ENCODE measurements around the gene FOXP1. TPM values are rescaled to one million over a fixed set of nuclear protein-coding genes. Genes with fewer than 3 reads are reported as not detected.

FOXP1 gene
- total and polyA plus RNA-seq, 2 of the 8 experiments (the other 6 are each of a cell fraction or from before 2014, with no cell fraction given) = 13.9 to 25.4 TPM

DNA sequence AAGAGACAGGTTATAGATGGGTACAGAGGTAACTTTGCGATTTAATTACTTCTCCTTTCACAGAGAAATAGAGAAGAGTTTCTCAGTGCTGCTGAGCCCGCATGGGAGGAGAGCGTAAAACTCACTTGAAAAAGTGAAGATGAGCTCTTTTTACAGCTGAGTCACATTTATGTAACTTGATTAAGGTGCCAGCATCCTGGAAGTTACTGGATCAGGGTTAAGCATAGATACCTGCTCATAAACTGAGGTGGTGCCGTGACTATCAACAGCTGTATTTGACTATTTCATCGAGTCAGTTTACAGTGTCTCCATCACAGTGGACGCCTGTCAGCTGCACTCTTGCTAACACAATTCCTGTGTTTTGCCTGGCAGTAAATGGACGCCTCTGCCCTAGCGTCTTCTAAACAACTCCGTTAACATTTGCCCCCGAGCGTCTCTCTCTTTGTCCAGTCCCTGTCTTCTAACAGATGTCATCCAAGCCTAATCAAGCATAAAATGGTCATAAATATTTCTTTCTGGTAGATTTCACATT is 414.6 kb downstream of the FOXP1 start:
- no peaks in the 10 kb centered on the region for H3K27me3 ChIP-seq (replicated peaks in 1 of 4; ENCODE audit: control insufficient read depth in 3 of 4, extremely low read depth in 1 of 4, insufficient read depth in 3 of 4, low read length in 3 of 4)
- no peaks in the 10 kb centered on the region for H3K9me3 ChIP-seq (ENCODE audit: insufficient read depth in 2 of 2, low read depth in 1 of 2, low read length in 1 of 2)
- H2BK5ac ChIP-seq (ENCODE audit: low read depth, low read length) = no peak overlapping the region
- H3K4me2 ChIP-seq (ENCODE audit: insufficient read depth in 1 of 2, low read depth in 2 of 2, low read length in 2 of 2) = no peak overlapping the region
- H2BK12ac ChIP-seq (ENCODE audit: low read depth, low read length) = no peak overlapping the region
- H2AK5ac ChIP-seq (ENCODE audit: low read depth, low read length) = no peak overlapping the region; the same call in 1 of the 2 replicates
- no peaks in the 10 kb centered on the region for H3K79me2 ChIP-seq (ENCODE audit: control insufficient read depth in 1 of 2, insufficient read depth in 2 of 2, low read length in 2 of 2)
- H3K36me3 ChIP-seq (ENCODE audit: control insufficient read depth in 2 of 4, insufficient read depth in 4 of 4, low read length in 3 of 4) = no peaks in the 10 kb centered on the region
- H3K18ac ChIP-seq (ENCODE audit: extremely low read depth, low read length) = no peak overlapping the region
- H4K91ac ChIP-seq (replicated peaks; ENCODE audit: insufficient read length, low read length) = no peak overlapping the region
- DNase-seq (ENCODE audit: low read depth in 1 of 2, low spot score in 2 of 2) = no peak
- H3K79me1 ChIP-seq (ENCODE audit: low read depth, low read length) = no peaks in the 10 kb centered on the region
- no peak overlapping the region for H2BK120ac ChIP-seq (replicated peaks; ENCODE audit: low read depth, low read length)
- H3K4me3 ChIP-seq (ENCODE audit: extremely low read depth in 1 of 4, insufficient read depth in 2 of 4, low read depth in 3 of 4, low read length in 4 of 4) = no peak overlapping the region
- CTCF ChIA-PET (ENCODE audit: partially characterized antibody) = interaction anchor here (0.5 kb wide), 1 partner anchor 44 kb away, joined by 3 read pairs; no protein-coding TSS in a partner anchor
- no peak overlapping the region for H3K14ac ChIP-seq (ENCODE audit: insufficient read length)
- no peak overlapping the region; the same call in 1 of the 2 replicates for H2BK20ac ChIP-seq (ENCODE audit: low read length)
- H4K5ac ChIP-seq (ENCODE audit: insufficient read length, low read depth, low read length) = no peak overlapping the region
- H3K23ac ChIP-seq (ENCODE audit: insufficient read length) = no peak overlapping the region
- H4K20me1 ChIP-seq (replicated peaks in 1 of 2; ENCODE audit: control insufficient read depth in 1 of 2, insufficient read depth in 2 of 2, low read length in 2 of 2) = no peaks in the 10 kb centered on the region
- POLR2A ChIA-PET (ENCODE audit: partially characterized antibody) = no interaction called here
- H4K8ac ChIP-seq (ENCODE audit: extremely low read depth, insufficient read depth, low read length) = no peak overlapping the region
- H3K9ac ChIP-seq (replicated peaks in 1 of 4; ENCODE audit: extremely low read depth in 1 of 4, low read depth in 3 of 4, low read length in 3 of 4) = no peak overlapping the region
- no peak overlapping the region for H3K56ac ChIP-seq (replicated peaks; ENCODE audit: insufficient read length, low read depth, low read length)
- peaks cover 0 to 13% (median 3%) of the 10 kb centered on the region in 4 experiments; a peak in 5 of 7 replicates for H3K4me1 ChIP-seq (replicated peaks in 1 of 4; ENCODE audit: control insufficient read depth in 3 of 4, insufficient read depth in 4 of 4, low read length in 3 of 4)
- FAIRE-seq = no peak
- no peaks in the 10 kb centered on the region for H3K23me2 ChIP-seq (ENCODE audit: low read depth, low read length)
- WGBS, 2 experiments (ENCODE audit: extremely low coverage in 1 of 2, insufficient coverage in 1 of 2, insufficient read length in 1 of 2, insufficient replicate concordance in 2 of 2, low coverage in 1 of 2, low lambda C conversion rate in 2 of 2, missing lambda C conversion rate in 1 of 2) = 85% methylated on average over 11 of the region's 11 CpGs; no CpG with 5 or more reads in 1 of the 2 experiments
- H2AFZ ChIP-seq (ENCODE audit: low read length) = no peak overlapping the region
- no peak overlapping the region for H3K4ac ChIP-seq (replicated peaks; ENCODE audit: insufficient read length, low read depth, low read length)
- no peak overlapping the region for H2BK15ac ChIP-seq (ENCODE audit: low read length)
- H3K27ac ChIP-seq (ENCODE audit: low read depth, low read length) = peak overlapping the region; percentile 17
- TF ChIP-seq CBX5 (IDR thresholded peaks at IDR 0.05; ENCODE audit: low read depth, low read length) (no peak), SP2 (IDR thresholded peaks at IDR 0.05; ENCODE audit: low read length) (no peak), SP4 (IDR thresholded peaks at IDR 0.05; ENCODE audit: low read length) (no peak), SRF (IDR thresholded peaks at IDR 0.05; ENCODE audit: low read depth, low read length) (no peak), BACH1 (IDR thresholded peaks at IDR 0.05; ENCODE audit: low read length) (no peak), CHD1 (IDR thresholded peaks at IDR 0.05; ENCODE audit: low read depth, low read length) (no peak), NANOG (IDR thresholded peaks at IDR 0.05; ENCODE audit: insufficient read depth, low read depth, low read length, poor library complexity, severe bottlenecking) (no peak), SIX5 (IDR thresholded peaks at IDR 0.05; ENCODE audit: low read depth, low read length) (no peak), NRF1 (IDR thresholded peaks at IDR 0.05; ENCODE audit: low read depth, low read length) (no peak)

All from H1 (cell line).